ENCODE results near the gene ACP1. TPM values are rescaled to one million over a fixed set of nuclear protein-coding genes. Genes with fewer than 3 reads are reported as not detected.

The ACP1 gene
- total RNA-seq, 1 donor from 2014 or later: 81.4 TPM

DNA sequence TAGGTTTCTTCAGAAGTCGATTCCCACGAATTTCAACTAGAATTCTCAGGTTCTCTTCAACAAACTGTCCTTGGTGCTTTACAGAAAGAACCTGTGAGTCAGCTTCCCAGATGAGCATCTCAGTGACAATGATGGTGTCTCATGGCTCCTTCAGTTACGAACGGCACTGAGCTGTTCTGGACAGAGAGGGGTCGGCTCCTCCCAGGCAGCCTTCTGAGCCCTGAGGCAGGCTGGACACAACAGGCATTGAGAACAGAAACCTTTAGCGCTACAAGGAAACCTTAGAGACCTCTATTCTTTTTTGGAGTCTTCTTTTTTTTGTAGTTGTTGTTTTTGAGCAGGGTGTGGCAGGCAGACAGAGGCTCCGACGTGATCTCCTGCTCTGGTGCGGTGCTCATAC lies 58.3 kb downstream of the ACP1 start:
- no peak overlapping the region for H3K4me3 Mint-ChIP-seq (ENCODE audit: unreplicated experiment)
- H3K36me3 Mint-ChIP-seq (ENCODE audit: unreplicated experiment): peaks cover 23% of the 10 kb centered on the region
- no peaks in the 10 kb centered on the region for H3K27me3 Mint-ChIP-seq (ENCODE audit: unreplicated experiment)
- peak overlapping the region; percentile 64 for H3K27ac Mint-ChIP-seq (ENCODE audit: unreplicated experiment)
- TF ChIP-seq, protein P1, sequence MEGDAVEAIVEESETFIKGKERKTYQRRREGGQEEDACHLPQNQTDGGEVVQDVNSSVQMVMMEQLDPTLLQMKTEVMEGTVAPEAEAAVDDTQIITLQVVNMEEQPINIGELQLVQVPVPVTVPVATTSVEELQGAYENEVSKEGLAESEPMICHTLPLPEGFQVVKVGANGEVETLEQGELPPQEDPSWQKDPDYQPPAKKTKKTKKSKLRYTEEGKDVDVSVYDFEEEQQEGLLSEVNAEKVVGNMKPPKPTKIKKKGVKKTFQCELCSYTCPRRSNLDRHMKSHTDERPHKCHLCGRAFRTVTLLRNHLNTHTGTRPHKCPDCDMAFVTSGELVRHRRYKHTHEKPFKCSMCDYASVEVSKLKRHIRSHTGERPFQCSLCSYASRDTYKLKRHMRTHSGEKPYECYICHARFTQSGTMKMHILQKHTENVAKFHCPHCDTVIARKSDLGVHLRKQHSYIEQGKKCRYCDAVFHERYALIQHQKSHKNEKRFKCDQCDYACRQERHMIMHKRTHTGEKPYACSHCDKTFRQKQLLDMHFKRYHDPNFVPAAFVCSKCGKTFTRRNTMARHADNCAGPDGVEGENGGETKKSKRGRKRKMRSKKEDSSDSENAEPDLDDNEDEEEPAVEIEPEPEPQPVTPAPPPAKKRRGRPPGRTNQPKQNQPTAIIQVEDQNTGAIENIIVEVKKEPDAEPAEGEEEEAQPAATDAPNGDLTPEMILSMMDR (IDR thresholded peaks at IDR 0.05): no peak
- H3K9me3 Mint-ChIP-seq (ENCODE audit: unreplicated experiment): peaks cover 37% of the 10 kb centered on the region
- peaks cover 27% of the 10 kb centered on the region for H3K4me1 Mint-ChIP-seq (ENCODE audit: unreplicated experiment)
- no peak for DNase-seq (ENCODE audit: extremely low spot score, unreplicated experiment)

Other genes with a start within 250 kb of the ACP1 start
- not detected in 2 replicates for gene FAM110C, start 218.4 kb upstream of the ACP1 start, total RNA-seq
- 50.2 and 55.5 TPM in 2 replicates for gene SH3YL1, start 915 bp upstream of the ACP1 start, total RNA-seq
- gene ALKAL2, start 23.1 kb downstream of the ACP1 start, total RNA-seq: 50.0 and 52.9 TPM in 2 replicates

Measured in osteocyte (in vitro differentiated cells).